Endothelial cell of umbilical vein (primary cell): ENCODE results near the gene TMEM61. TPM values are rescaled to one million over a fixed set of nuclear protein-coding genes. Genes with fewer than 3 reads are reported as not detected.

ENCODE experiments used
- BruUV-seq: library from RNA; stranded (reverse); fragments of 400-500 nt; replicated peaks from 2 replicates; lab custom pipeline; 2021; lab: Mats Ljungman, UMichigan
- CTCF ChIA-PET: fragments of 300-600, 350-600 bp; sonication (Branson Sonifier 250); formaldehyde crosslinking; loops from one replicate; lab custom pipeline; 2021; ENCODE audit warnings: antibody characterized with exemption, inconsistent platforms; lab: Charles Lee
- POLR2A ChIA-PET: fragments of 300-600, 350-600 bp; sonication (Branson Sonifier 250); formaldehyde crosslinking; loops from one replicate; lab custom pipeline; 2021; ENCODE audit warnings: antibody characterized with exemption, inconsistent platforms; lab: Charles Lee
- DNase-seq: peaks from one replicate; pipeline ENCODE4 v3.0.0-alpha.2; 2011; ENCODE audit warnings: low read depth, low spot score
- FAIRE-seq: peaks from 2 replicates; lab custom pipeline; 2011; peaks lifted over from hg19 to GRCh38; lab: Jason Lieb, UNC
- H2AFZ ChIP-seq: 2 replicates; pipeline ENCODE4 v1.6.0; 2012; ENCODE audit warnings: low read depth, low read length, control low read depth, inconsistent platforms
- H3K27ac ChIP-seq: 2 replicates; pipeline ENCODE4 v1.5.1; 2011; ENCODE audit warnings: low read depth, mild to moderate bottlenecking, control low read depth, low read length, moderate library complexity; ENCODE audit not compliant: insufficient read depth
- H3K27me3 ChIP-seq, 2 experiments: 2 replicates each; pipeline versions ENCODE4 v1.6.0 to v1.6.1; 2011; ENCODE audit warnings: low read length in 2 of 2, mixed read lengths in 1 of 2; ENCODE audit not compliant: control insufficient read depth in 2 of 2, insufficient read depth in 2 of 2
- H3K36me3 ChIP-seq, 2 experiments: 2 replicates in 1 of 2; 3 replicates in 1 of 2; pipeline ENCODE4 v1.5.1; 2011; ENCODE audit warnings: low read length in 2 of 2, mild to moderate bottlenecking in 1 of 2, moderate library complexity in 1 of 2; ENCODE audit not compliant: control insufficient read depth in 2 of 2, insufficient read depth in 2 of 2; ENCODE audit errors: extremely low read depth in 1 of 2
- H3K4me1 ChIP-seq: 3 replicates; pipeline ENCODE4 v1.5.1; 2011; ENCODE audit warnings: mild to moderate bottlenecking, low read length; ENCODE audit not compliant: control insufficient read depth, insufficient read depth; ENCODE audit errors: extremely low read depth
- H3K4me2 ChIP-seq: 2 replicates; pipeline ENCODE4 v1.6.1; 2011; ENCODE audit warnings: low read length, control low read depth, mixed read lengths; ENCODE audit not compliant: insufficient read depth
- H3K4me3 ChIP-seq, 3 experiments: fragments of 200-600 bp in 1 of 3; sonication (generic), shearing (Covaris generic) in 1 of 3; replicated peaks in 1 of 3; 2 replicates each; pipeline ENCODE4 v1.5.1; 2011 to 2016; ENCODE audit warnings: control low read depth in 3 of 3, low read length in 3 of 3, mild to moderate bottlenecking in 2 of 3, inconsistent platforms in 1 of 3, low read depth in 1 of 3, moderate library complexity in 1 of 3; ENCODE audit not compliant: insufficient read depth in 1 of 3
- H3K79me2 ChIP-seq: 2 replicates; pipeline ENCODE4 v1.6.0; 2012; ENCODE audit warnings: low read length, inconsistent platforms; ENCODE audit not compliant: control insufficient read depth, insufficient read depth
- H3K9ac ChIP-seq: replicated peaks from 2 replicates; pipeline ENCODE3; 2011; ENCODE audit warnings: low read length, control low read depth; ENCODE audit not compliant: insufficient read depth; ENCODE audit errors: extremely low read depth
- H3K9me1 ChIP-seq: replicated peaks from 3 replicates; pipeline ENCODE4 v1.6.0; 2011; ENCODE audit warnings: mild to moderate bottlenecking, low read length; ENCODE audit not compliant: control insufficient read depth, insufficient read depth; ENCODE audit errors: extremely low read depth
- H3K9me3 ChIP-seq: replicated peaks from 2 replicates; pipeline ENCODE4 v1.5.1; 2012; ENCODE audit warnings: low read length, inconsistent platforms; ENCODE audit not compliant: control insufficient read depth, insufficient read depth
- H4K20me1 ChIP-seq: replicated peaks from 2 replicates; pipeline ENCODE3; 2011; ENCODE audit warnings: mild to moderate bottlenecking, low read length; ENCODE audit not compliant: control insufficient read depth, insufficient read depth; ENCODE audit errors: extremely low read depth
- EZH2 ChIP-seq: IDR thresholded peaks from 2 replicates; pipeline ENCODE4 v1.6.1; 2012; ENCODE audit warnings: borderline replicate concordance, low read depth, mild to moderate bottlenecking, moderate library complexity, low read length, inconsistent platforms; ENCODE audit not compliant: severe bottlenecking
- FOS ChIP-seq: IDR thresholded peaks from 2 replicates; pipeline ENCODE4 v1.6.1; 2011; ENCODE audit warnings: mild to moderate bottlenecking, low read length, moderate library complexity, borderline replicate concordance; ENCODE audit not compliant: insufficient read depth
- GATA2 ChIP-seq: IDR thresholded peaks from 2 replicates; pipeline ENCODE4 v1.7.0; 2011; ENCODE audit warnings: low read depth, mild to moderate bottlenecking, moderate library complexity, mixed read lengths, low read length; ENCODE audit not compliant: insufficient read length, insufficient read depth
- JUN ChIP-seq: IDR thresholded peaks from 2 replicates; pipeline ENCODE4 v1.6.1; 2011; ENCODE audit warnings: borderline replicate concordance, low read depth; ENCODE audit not compliant: insufficient read length, insufficient read depth
- MYC ChIP-seq: IDR thresholded peaks from one replicate; pipeline ENCODE4 v1.6.1; 2011; ENCODE audit warnings: mild to moderate bottlenecking, low read depth, low read length
- POLR2A ChIP-seq: IDR thresholded peaks from 2 replicates; pipeline ENCODE4 v1.6.1; 2012; ENCODE audit warnings: low read depth, mild to moderate bottlenecking, control low read depth, low read length
- POLR2AphosphoS5 ChIP-seq: IDR thresholded peaks from 2 replicates; pipeline ENCODE4 v1.6.1; 2012; ENCODE audit warnings: low read depth, mild to moderate bottlenecking, control low read depth, low read length, moderate library complexity; ENCODE audit not compliant: insufficient read depth
- dilution Hi-C: fragments of 300-500 bp; cut with MboI; formaldehyde crosslinking; loops from one replicate; pipeline ENCODE4 v1.15.0; 2019; ENCODE audit warnings: low sequenced_read_pairs; ENCODE audit not compliant: extremely low pct_ligation_motif_present
- intact Hi-C: fragments of 100-400 bp; cut with micrococcal nuclease; formaldehyde crosslinking; loops from one replicate; pipeline ENCODE4 v1.10.0; 2022
- polyA plus RNA-seq, 4 experiments: library from polyadenylated mRNA; depleted of rRNA in 3 of 4; stranded (reverse) in 3 of 4; unstranded in 1 of 4; fragments of >200 nt; gene quantifications; 2 replicates each; pipeline versions ENCODE4 v1.2.1 to v1.2.3, GENCODE V29; 2011 to 2012; ENCODE audit warnings: missing spikeins in 1 of 4
- total RNA-seq: library from RNA; stranded (reverse); gene quantifications from 2 replicates; pipeline ENCODE4 v1.2.3, GENCODE V29; 2021
- TF ChIP-seq, protein P1 (sequence below), 2 donors: IDR thresholded peaks; 1 replicate in 1 of 2; 2 replicates in 1 of 2; pipeline ENCODE4 v1.5.1; 2011; ENCODE audit warnings: low read length in 2 of 2, mild to moderate bottlenecking in 2 of 2, moderate library complexity in 2 of 2, control low read depth in 1 of 2, inconsistent platforms in 1 of 2, low read depth in 1 of 2; ENCODE audit not compliant: insufficient read depth in 1 of 2; ENCODE audit errors: extremely low read depth in 1 of 2
- TF ChIP-seq, protein P2 (sequence below): IDR thresholded peaks from 2 replicates; pipeline ENCODE4 v1.6.1; 2011; ENCODE audit not compliant: insufficient read depth, insufficient read length

Gene TMEM61
- total and polyA plus RNA-seq, 2 donors (not counting 3 experiments of a cell fraction or from before 2014, with no cell fraction given), result not detected

DNA sequence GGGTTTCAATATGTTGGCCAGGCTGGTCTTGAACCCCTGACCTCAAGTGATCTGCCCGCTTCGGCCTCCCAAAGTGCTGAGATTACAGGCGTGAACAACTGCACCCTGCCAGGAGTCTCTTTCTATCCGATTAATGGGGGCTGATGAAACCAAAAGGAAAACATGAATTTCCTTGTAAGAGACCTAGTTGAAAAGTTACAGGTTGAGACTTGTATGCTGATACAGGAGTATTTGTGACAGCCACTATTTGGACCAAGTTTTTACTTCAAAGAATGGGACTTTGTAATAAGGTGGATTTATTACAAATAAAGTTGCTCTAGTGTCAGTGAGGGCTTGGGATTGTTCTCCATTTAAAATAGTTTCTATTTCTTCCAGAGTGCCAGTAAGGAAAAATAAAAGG, 43.6 kb upstream of the TMEM61 start:
- no peak for FAIRE-seq
- BruUV-seq, result no TSS peak
- H3K79me2 ChIP-seq, result no peaks in the 10 kb centered on the region

More for the DNA sequence above, 43.6 kb upstream of the TMEM61 start:
- dilution Hi-C loops, result loop anchor here (10.0 kb wide), 1 partner anchor 68 kb away; no protein-coding TSS in a partner anchor
- Histone ChIP-seq H3K9me1 (no peaks in the 10 kb centered on the region), H4K20me1 (no peaks in the 10 kb centered on the region), H3K4me2 (no peak overlapping the region), H3K9ac (no peak overlapping the region), H2AFZ (no peak overlapping the region), H3K36me3 (no peaks in the 10 kb centered on the region), H3K4me1 (peaks cover 6% of the 10 kb centered on the region), H3K27me3 (peaks cover 2 to 8% of the 10 kb centered on the region in 2 experiments), H3K9me3 (no peaks in the 10 kb centered on the region), H3K4me3 (no peak overlapping the region), H3K27ac (no peak overlapping the region)
- POLR2A ChIA-PET, result no interaction called here
- CTCF ChIA-PET, result no interaction called here
- intact Hi-C loops, result no loop called here
- DNase-seq, result no peak
- TF ChIP-seq POLR2A (no peak), FOS (no peak), GATA2 (no peak), EZH2 (no peak), JUN (no peak), MYC (no peak), POLR2AphosphoS5 (no peak)
- TF ChIP-seq, protein P1, sequence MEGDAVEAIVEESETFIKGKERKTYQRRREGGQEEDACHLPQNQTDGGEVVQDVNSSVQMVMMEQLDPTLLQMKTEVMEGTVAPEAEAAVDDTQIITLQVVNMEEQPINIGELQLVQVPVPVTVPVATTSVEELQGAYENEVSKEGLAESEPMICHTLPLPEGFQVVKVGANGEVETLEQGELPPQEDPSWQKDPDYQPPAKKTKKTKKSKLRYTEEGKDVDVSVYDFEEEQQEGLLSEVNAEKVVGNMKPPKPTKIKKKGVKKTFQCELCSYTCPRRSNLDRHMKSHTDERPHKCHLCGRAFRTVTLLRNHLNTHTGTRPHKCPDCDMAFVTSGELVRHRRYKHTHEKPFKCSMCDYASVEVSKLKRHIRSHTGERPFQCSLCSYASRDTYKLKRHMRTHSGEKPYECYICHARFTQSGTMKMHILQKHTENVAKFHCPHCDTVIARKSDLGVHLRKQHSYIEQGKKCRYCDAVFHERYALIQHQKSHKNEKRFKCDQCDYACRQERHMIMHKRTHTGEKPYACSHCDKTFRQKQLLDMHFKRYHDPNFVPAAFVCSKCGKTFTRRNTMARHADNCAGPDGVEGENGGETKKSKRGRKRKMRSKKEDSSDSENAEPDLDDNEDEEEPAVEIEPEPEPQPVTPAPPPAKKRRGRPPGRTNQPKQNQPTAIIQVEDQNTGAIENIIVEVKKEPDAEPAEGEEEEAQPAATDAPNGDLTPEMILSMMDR (IDR thresholded peaks at IDR 0.05; ENCODE audit: extremely low read depth in 1 of 2, insufficient read depth in 1 of 2, low read depth in 1 of 2, low read length in 2 of 2), result no peak
- TF ChIP-seq, protein P2, sequence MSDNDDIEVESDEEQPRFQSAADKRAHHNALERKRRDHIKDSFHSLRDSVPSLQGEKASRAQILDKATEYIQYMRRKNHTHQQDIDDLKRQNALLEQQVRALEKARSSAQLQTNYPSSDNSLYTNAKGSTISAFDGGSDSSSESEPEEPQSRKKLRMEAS, result no peak
